Activated naive CD4-positive, alpha-beta T cell treated with anti-CD3 and anti-CD28 coated beads for 36 hours (primary cell): ENCODE data around the gene TANGO2. TPM values are rescaled to one million over a fixed set of nuclear protein-coding genes. Genes with fewer than 3 reads are reported as not detected.

Experiments
- CTCF ChIA-PET: fragments of 350-600 bp; sonication (Branson Sonifier 250); formaldehyde crosslinking; loops from one replicate; lab custom pipeline; 2021; ENCODE audit warnings: antibody characterized with exemption; lab: Charles Lee
- DNase-seq: peaks from one replicate; pipeline ENCODE4 v3.0.0-alpha.2; 2020
- H3K27ac Mint-ChIP-seq: one replicate; pipeline ENCODE4 v1.8.0; 2021; ENCODE audit warnings: mild to moderate bottlenecking, mixed read lengths
- H3K27me3 Mint-ChIP-seq: one replicate; pipeline ENCODE4 v1.8.0; 2021; ENCODE audit warnings: low read depth, mixed read lengths
- H3K36me3 Mint-ChIP-seq: one replicate; pipeline ENCODE4 v1.8.0; 2021; ENCODE audit warnings: low read depth, mixed read lengths
- H3K4me1 Mint-ChIP-seq: one replicate; pipeline ENCODE4 v1.8.0; 2021; ENCODE audit warnings: low read depth, mixed read lengths
- H3K4me3 Mint-ChIP-seq: one replicate; pipeline ENCODE4 v1.8.0; 2021; ENCODE audit warnings: mild to moderate bottlenecking, moderate library complexity, mixed read lengths
- H3K9me3 Mint-ChIP-seq: one replicate; pipeline ENCODE4 v1.8.0; 2021; ENCODE audit warnings: mixed read lengths
- intact Hi-C: fragments of 100-400 bp; cut with micrococcal nuclease; formaldehyde crosslinking; loops from one replicate; pipeline ENCODE4 v1.15.1; 2023
- total RNA-seq, 2 experiments: library from RNA; stranded (reverse); gene quantifications; one replicate each; pipeline ENCODE4 v1.2.3, GENCODE V29; 2021

The TANGO2 gene
- total RNA-seq, 2 experiments from 2014 or later: 16.0 to 19.0 TPM

DNA sequence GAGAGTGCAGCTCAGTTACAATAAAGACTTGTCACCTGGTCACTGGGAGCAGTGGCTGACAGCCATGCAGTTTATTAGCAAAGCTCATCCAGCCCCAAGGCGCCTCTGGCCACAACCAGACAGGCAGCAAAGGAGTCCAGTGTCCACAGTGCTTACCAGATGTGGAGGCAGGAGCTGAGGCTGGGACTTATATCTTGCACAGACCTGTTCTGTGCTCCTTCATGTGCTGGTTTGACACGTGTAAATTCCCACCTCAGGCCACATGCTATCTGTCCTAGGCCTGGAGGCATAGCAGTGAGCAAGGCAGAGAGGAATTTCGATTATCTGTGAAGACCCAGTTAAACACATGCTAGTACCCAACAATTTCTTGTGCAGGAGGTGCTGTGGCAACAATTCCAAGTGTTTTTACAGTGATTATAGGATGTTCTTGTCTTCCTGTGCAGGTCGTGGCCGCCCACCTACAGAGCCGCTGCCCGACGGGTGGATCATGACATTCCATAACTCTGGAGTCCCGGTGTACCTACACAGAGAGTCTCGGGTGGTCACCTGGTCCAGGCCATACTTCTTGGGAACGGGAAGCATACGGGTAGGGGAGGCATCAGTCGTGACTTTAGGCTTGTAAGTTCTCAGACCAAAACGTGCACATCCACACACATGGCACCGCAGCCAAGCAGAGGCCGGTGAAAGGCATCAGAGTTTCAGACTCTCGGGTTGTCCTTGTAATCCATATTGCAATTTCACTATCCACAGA lies 68.5 kb downstream of the TANGO2 start:
- no peaks in the 10 kb centered on the region for H3K9me3 Mint-ChIP-seq
- H3K4me3 Mint-ChIP-seq: no peak overlapping the region
- CTCF ChIA-PET: no interaction called here
- peaks cover 55% of the 10 kb centered on the region for H3K36me3 Mint-ChIP-seq
- peaks cover 8% of the 10 kb centered on the region for H3K4me1 Mint-ChIP-seq
- no peak overlapping the region for H3K27ac Mint-ChIP-seq
- no peak for DNase-seq
- no peaks in the 10 kb centered on the region for H3K27me3 Mint-ChIP-seq
- intact Hi-C loops: no loop called here

DNA sequence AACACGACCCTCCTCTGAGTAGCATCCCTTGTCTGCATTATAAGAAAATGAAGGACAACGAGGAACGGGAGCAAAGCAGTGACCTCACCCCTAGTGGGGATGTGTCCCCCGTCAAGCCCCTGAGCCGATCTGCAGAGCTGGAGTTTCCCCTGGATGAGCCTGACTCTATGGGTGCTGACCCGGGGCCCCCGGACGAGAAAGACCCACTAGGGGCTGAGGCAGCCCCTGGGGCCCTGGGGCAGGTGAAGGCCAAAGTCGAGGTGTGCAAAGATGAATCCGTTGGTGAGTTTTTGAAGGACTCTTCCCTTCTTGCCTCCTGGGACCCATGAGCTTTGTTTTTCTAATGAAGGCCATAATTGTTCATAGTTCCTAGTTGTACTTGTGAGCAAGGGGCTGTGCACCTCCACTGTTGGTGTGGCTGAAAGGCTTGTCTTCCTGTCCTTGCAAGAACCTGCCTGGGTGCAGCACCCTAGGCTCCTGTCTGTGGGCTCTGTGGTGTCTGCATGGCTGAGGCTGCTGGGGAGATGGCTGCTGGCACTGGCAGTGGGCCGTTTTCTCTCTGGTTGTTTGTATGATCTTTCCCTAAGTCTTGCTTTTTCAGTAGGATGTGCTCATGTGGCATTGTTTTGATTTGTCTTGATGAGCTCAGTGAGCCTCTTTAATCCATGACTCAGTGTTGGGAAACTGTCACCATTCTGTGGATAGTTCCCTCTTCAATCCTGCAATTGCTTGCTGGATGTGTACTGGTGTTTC lies 69.2 kb downstream of the TANGO2 start:
- DNase-seq: no peak
- H3K36me3 Mint-ChIP-seq: peaks cover 62% of the 10 kb centered on the region
- H3K27ac Mint-ChIP-seq: no peak overlapping the region
- intact Hi-C loops: no loop called here
- H3K27me3 Mint-ChIP-seq: no peaks in the 10 kb centered on the region
- CTCF ChIA-PET: no interaction called here
- H3K9me3 Mint-ChIP-seq: no peaks in the 10 kb centered on the region
- peaks cover 10% of the 10 kb centered on the region for H3K4me1 Mint-ChIP-seq
- H3K4me3 Mint-ChIP-seq: no peak overlapping the region

GRCh38 chr22:20090730-20091240 lies 69.9 kb downstream of the TANGO2 start:
- H3K4me1 Mint-ChIP-seq: peaks cover 17% of the 10 kb centered on the region
- peaks cover 68% of the 10 kb centered on the region for H3K36me3 Mint-ChIP-seq
- CTCF ChIA-PET: interaction anchor here (0.6 kb wide), 1 partner anchor 370 kb away, joined by 3 read pairs; no protein-coding TSS in a partner anchor
- DNase-seq: no peak
- no peaks in the 10 kb centered on the region for H3K27me3 Mint-ChIP-seq
- H3K4me3 Mint-ChIP-seq: no peak overlapping the region
- intact Hi-C loops: no loop called here
- no peaks in the 10 kb centered on the region for H3K9me3 Mint-ChIP-seq
- no peak overlapping the region for H3K27ac Mint-ChIP-seq

- H3K4me1 Mint-ChIP-seq: peaks cover 21% of the 10 kb centered on the region
- H3K36me3 Mint-ChIP-seq: peaks cover 68% of the 10 kb centered on the region
- H3K9me3 Mint-ChIP-seq: no peaks in the 10 kb centered on the region
- no peak overlapping the region for H3K4me3 Mint-ChIP-seq
- CTCF ChIA-PET: no interaction called here
- no peak for DNase-seq
- intact Hi-C loops: no loop called here
- no peaks in the 10 kb centered on the region for H3K27me3 Mint-ChIP-seq
- H3K27ac Mint-ChIP-seq: no peak overlapping the region
These were observed 71.0 kb downstream of the TANGO2 start for GRCh38 chr22:20091690-20092476.

GRCh38 chr22:20092477-20092854 lies 71.6 kb downstream of the TANGO2 start:
- no peaks in the 10 kb centered on the region for H3K27me3 Mint-ChIP-seq
- H3K4me3 Mint-ChIP-seq: no peak overlapping the region
- peaks cover 68% of the 10 kb centered on the region for H3K36me3 Mint-ChIP-seq
- CTCF ChIA-PET: interaction anchor here (0.6 kb wide), 1 partner anchor 906 kb away, joined by 3 read pairs; no protein-coding TSS in a partner anchor
- DNase-seq: no peak
- H3K4me1 Mint-ChIP-seq: peaks cover 27% of the 10 kb centered on the region
- no peaks in the 10 kb centered on the region for H3K9me3 Mint-ChIP-seq
- no peak overlapping the region for H3K27ac Mint-ChIP-seq
- intact Hi-C loops: no loop called here

DNA sequence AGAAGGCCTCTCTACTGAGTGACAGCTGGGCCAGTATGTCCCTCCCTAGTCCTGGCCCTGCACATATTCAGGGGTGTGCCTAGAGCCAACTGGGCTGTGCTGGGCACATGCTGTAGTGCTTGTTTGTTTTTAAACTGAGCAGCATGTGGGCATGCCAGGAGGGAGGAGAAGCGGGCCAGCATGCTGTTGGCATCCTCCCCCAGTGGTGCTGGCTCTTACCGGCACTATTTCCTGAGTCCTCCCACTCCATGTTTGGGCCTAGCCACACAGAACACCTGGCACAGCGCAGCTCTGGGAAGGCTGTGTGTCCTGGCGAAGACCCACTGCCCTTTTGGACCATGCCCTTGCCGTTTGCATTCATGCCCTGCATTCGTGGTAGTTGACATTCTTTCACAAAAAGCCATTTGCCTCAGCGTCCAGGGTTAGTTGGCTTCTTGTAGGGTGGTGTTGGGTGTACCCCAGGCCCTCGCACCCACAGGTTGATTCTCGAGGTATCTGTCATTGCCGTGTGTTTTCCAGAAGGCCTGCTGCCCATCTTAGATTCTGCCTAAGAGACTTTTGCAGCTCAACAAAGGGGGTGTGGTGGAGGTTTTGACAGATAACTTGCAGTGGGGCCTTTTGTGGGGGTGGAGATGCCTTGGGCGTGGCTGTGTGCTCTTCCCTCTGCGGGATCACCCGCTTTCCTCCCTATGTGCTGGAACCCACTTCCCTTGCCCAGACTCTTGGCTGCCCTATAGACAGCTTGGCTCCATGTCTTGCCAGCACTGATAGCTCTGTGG lies 72.7 kb downstream of the TANGO2 start:
- H3K9me3 Mint-ChIP-seq: no peaks in the 10 kb centered on the region
- intact Hi-C loops: no loop called here
- H3K27ac Mint-ChIP-seq: no peak overlapping the region
- CTCF ChIA-PET: interaction anchor here (0.6 to 1.0 kb wide), 3 partner anchors 9 to 907 kb away, joined by 3 read pairs; no protein-coding TSS in a partner anchor
- H3K27me3 Mint-ChIP-seq: no peaks in the 10 kb centered on the region
- no peak overlapping the region for H3K4me3 Mint-ChIP-seq
- H3K36me3 Mint-ChIP-seq: peaks cover 70% of the 10 kb centered on the region
- DNase-seq: no peak
- peaks cover 34% of the 10 kb centered on the region for H3K4me1 Mint-ChIP-seq

- H3K27me3 Mint-ChIP-seq: no peaks in the 10 kb centered on the region
- CTCF ChIA-PET: interaction anchor here (0.9 to 1.0 kb wide), 2 partner anchors 9 to 17 kb away, joined by 3 read pairs; no protein-coding TSS in a partner anchor
- no peak overlapping the region for H3K4me3 Mint-ChIP-seq
- intact Hi-C loops: no loop called here
- no peaks in the 10 kb centered on the region for H3K9me3 Mint-ChIP-seq
- peaks cover 41% of the 10 kb centered on the region for H3K4me1 Mint-ChIP-seq
- H3K36me3 Mint-ChIP-seq: peaks cover 69% of the 10 kb centered on the region
- no peak for DNase-seq
- no peak overlapping the region for H3K27ac Mint-ChIP-seq
These were observed 73.4 kb downstream of the TANGO2 start for GRCh38 chr22:20094197-20094807.

DNA sequence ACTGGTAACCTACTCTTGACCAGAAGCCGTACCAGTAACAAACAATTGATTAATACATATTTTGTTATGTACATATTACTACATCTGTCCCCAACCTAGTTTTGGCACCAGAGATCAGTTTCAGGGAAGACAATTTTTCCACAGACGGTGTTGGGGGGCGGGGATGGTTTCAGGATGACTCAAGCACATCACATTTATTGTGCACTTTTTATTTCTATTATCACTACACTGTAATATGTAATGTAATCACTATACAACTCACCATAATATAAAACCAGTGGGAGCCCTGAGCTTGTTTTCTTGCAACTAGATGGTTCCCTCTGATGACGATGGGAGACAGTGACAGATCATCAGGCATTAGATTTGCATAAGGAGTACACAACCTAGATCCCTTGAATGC lies 74.6 kb downstream of the TANGO2 start:
- Mint-ChIP-seq H3K9me3 (no peaks in the 10 kb centered on the region), H3K27ac (peak overlapping the region; percentile 59), H3K36me3 (peaks cover 71% of the 10 kb centered on the region), H3K4me3 (no peak overlapping the region), H3K4me1 (peaks cover 53% of the 10 kb centered on the region), H3K27me3 (no peaks in the 10 kb centered on the region)
- intact Hi-C loops: no loop called here
- CTCF ChIA-PET: interaction anchor here (0.7 to 1.9 kb wide), 5 partner anchors 12 to 141 kb away, joined by 3 to 5 read pairs (median 4); no protein-coding TSS in a partner anchor
- peak; percentile 61 for DNase-seq

DNA sequence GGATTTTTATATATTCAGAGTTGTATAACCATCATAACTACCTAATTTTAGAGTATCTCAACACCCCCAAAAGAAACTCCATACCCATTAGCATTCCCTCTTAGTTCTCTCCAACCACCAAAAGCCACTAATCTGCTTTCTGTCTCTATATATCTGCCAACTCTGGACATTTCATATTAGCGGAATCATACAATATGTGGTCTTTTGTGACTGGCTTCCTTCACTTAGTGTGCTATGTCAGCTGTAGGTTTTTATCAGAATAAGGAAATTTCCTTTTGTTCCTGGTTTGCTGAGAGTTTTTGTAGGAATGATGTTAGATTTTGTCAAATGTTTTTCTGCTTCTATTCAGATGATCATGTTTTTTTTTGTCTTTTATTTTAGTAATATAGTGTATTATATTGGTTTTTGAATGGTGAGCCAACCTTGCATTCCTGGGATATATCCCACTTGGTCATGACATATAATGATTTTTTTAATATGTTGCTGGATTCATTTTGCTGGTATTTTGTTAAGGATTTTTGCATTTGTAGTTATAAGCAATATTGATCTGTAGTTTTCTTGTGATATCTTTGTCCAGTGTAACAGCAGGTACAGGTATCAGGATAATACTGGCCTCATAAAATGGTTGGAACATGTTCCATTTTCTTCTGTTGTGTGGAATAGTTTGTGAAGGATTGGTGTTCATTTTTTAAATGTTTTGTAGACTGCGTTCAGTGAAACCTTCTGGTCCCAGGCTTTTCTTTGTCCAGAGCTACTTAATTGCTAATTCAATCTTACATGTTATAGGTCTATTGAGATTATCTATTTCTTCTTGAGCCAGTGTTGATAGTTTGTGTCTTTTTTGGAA lies 75.9 kb downstream of the TANGO2 start:
- Mint-ChIP-seq H3K36me3 (peaks cover 62% of the 10 kb centered on the region), H3K4me3 (no peak overlapping the region), H3K4me1 (peaks cover 65% of the 10 kb centered on the region), H3K9me3 (no peaks in the 10 kb centered on the region), H3K27me3 (no peaks in the 10 kb centered on the region), H3K27ac (no peak overlapping the region)
- CTCF ChIA-PET: interaction anchor here (0.7 to 1.9 kb wide), 5 partner anchors 11 to 143 kb away, joined by 3 to 5 read pairs (median 4); no protein-coding TSS in a partner anchor
- no peak for DNase-seq
- intact Hi-C loops: no loop called here

- intact Hi-C loops: no loop called here
- peaks cover 69% of the 10 kb centered on the region for H3K4me1 Mint-ChIP-seq
- no peaks in the 10 kb centered on the region for H3K27me3 Mint-ChIP-seq
- no peaks in the 10 kb centered on the region for H3K9me3 Mint-ChIP-seq
- H3K36me3 Mint-ChIP-seq: peaks cover 54% of the 10 kb centered on the region
- DNase-seq: no peak
- no peak overlapping the region for H3K4me3 Mint-ChIP-seq
- peak overlapping the region; percentile 86 for H3K27ac Mint-ChIP-seq
- CTCF ChIA-PET: interaction anchor here (1.3 kb wide), 1 partner anchor 12 kb away, joined by 7 read pairs; no protein-coding TSS in a partner anchor
These were observed 78.3 kb downstream of the TANGO2 start for GRCh38 chr22:20099099-20099711.
